Kidney (tissue), 14 donors: ENCODE results near the gene NRIP3. TPM values are rescaled to one million over a fixed set of nuclear protein-coding genes. Genes with fewer than 3 reads are reported as not detected.
"Not testable (repeated sequence)": the region's sequence is repeated elsewhere in the genome, so short reads cannot be mapped to it uniquely, and the experiment has no call there.

ENCODE experiments used
- DNase-seq, 5 donors: peaks; one replicate each; pipeline ENCODE4 v3.0.0-alpha.2; 2013 to 2020
- FAIRE-seq: peaks from 2 replicates; lab custom pipeline; 2012; peaks lifted over from hg19 to GRCh38; lab: Jason Lieb, UNC
- H3K27ac ChIP-seq, 2 donors: one replicate each; pipeline ENCODE4 v1.7.0; 2013; ENCODE audit warnings: low read depth in 2 of 2, low read length in 2 of 2, inconsistent platforms in 1 of 2
- H3K27me3 ChIP-seq: one replicate; pipeline ENCODE4 v1.7.1; 2013; ENCODE audit warnings: low read length, inconsistent platforms; ENCODE audit not compliant: control insufficient read depth, insufficient read depth
- H3K36me3 ChIP-seq, 3 donors: one replicate each; pipeline versions ENCODE4 v1.7.0 to v1.7.1; 2013; ENCODE audit warnings: low read length in 3 of 3, control low read depth in 1 of 3, inconsistent platforms in 1 of 3; ENCODE audit not compliant: insufficient read depth in 3 of 3, control insufficient read depth in 2 of 3
- H3K4me1 ChIP-seq, 3 donors: one replicate each; pipeline versions ENCODE4 v1.7.0 to v1.7.1; 2013; ENCODE audit warnings: low read length in 3 of 3, inconsistent platforms in 1 of 3, low read depth in 1 of 3; ENCODE audit not compliant: control insufficient read depth in 2 of 3, insufficient read depth in 2 of 3
- H3K4me3 ChIP-seq, 3 donors: one replicate each; pipeline versions ENCODE4 v1.7.0 to v1.8.1; 2013; ENCODE audit warnings: low read length in 3 of 3, control low read depth in 1 of 3, inconsistent platforms in 1 of 3
- H3K9ac ChIP-seq, 3 donors: one replicate each; pipeline versions ENCODE4 v1.7.0 to v1.7.1; 2013; ENCODE audit warnings: low read length in 3 of 3, control low read depth in 1 of 3, inconsistent platforms in 1 of 3
- H3K9me3 ChIP-seq, 3 donors: one replicate each; pipeline versions ENCODE4 v1.7.0 to v1.7.1; 2013; ENCODE audit warnings: low read length in 3 of 3, control low read depth in 1 of 3, inconsistent platforms in 1 of 3; ENCODE audit not compliant: control insufficient read depth in 2 of 3, insufficient read depth in 1 of 3
- CTCF ChIP-seq: IDR thresholded peaks from 3 replicates; pipeline ENCODE4 v1.5.1; 2012; ENCODE audit warnings: mild to moderate bottlenecking, moderate library complexity, borderline replicate concordance; ENCODE audit not compliant: insufficient read depth; ENCODE audit errors: extremely low read depth
- intact Hi-C: fragments of 100-400 bp; cut with DNase I; formaldehyde crosslinking; loops from one replicate; pipeline ENCODE4 v1.11.1; 2022
- polyA plus RNA-seq: library from polyadenylated mRNA; stranded (reverse); fragments of 350-450 nt; fragmentation: Illumina TruSeq; extraction: RNeasy Lipid Tissue Mini Kit (QIAGEN cat#74804); gene quantifications from one replicate; pipeline ENCODE4 v1.2.3, GENCODE V29; 2014; ENCODE audit warnings: low read depth, low replicate concordance; ENCODE audit not compliant: insufficient read depth
- total RNA-seq: library from RNA; stranded (reverse); fragmentation: NEBNext Ultra II Directional; extraction: Animal tissue kit (Norgen Biotek cat#: 25700); gene quantifications from one replicate; pipeline ENCODE4 v1.2.1, GENCODE V29; 2021
- donor health status: control.
- donor health status: control.
- donor health status: control.
- donor health status: control.
- donor health status: control.
- donor health status: DM: yes; HTN: yes; CAD: no.
- donor health status: Normal renal cell carcinoma (clear cell type).

Gene NRIP3
- total and polyA plus RNA-seq, 2 donors from 2014 or later: 1.1 to 1.6 TPM

- Histone ChIP-seq H3K9me3 (no peaks in the 10 kb centered on the region), H3K4me1 (no peaks in the 10 kb centered on the region), H3K4me3 (no peak overlapping the region), H3K36me3 (no peaks in the 10 kb centered on the region), H3K27ac (no peak overlapping the region), H3K27me3 (no peaks in the 10 kb centered on the region), H3K9ac (no peak overlapping the region)
- no peak for FAIRE-seq
- no peak for DNase-seq
- TF ChIP-seq CTCF: no peak
- intact Hi-C loops: no loop called here
These were observed 15.2 kb downstream of the NRIP3 start for GRCh38 chr11:8988329-8989234.

GRCh38 chr11:8987446-8987845, 16.4 kb downstream of the NRIP3 start:
- Histone ChIP-seq H3K27ac (no peak overlapping the region), H3K4me1 (no peaks in the 10 kb centered on the region), H3K4me3 (no peak overlapping the region), H3K9ac (no peak overlapping the region), H3K9me3 (no peaks in the 10 kb centered on the region), H3K36me3 (no peaks in the 10 kb centered on the region), H3K27me3 (no peaks in the 10 kb centered on the region)
- TF ChIP-seq CTCF: no peak
- FAIRE-seq (no peak), DNase-seq (no peak)
- intact Hi-C loops: no loop called here

GRCh38 chr11:8986772-8987171, 17.0 kb downstream of the NRIP3 start:
- H3K9ac ChIP-seq, DNase-seq, H3K4me3 ChIP-seq, H3K36me3 ChIP-seq, H3K27ac ChIP-seq, H3K4me1 ChIP-seq, intact Hi-C loops, H3K27me3 ChIP-seq, FAIRE-seq, H3K9me3 ChIP-seq: not testable (repeated sequence)

GRCh38 chr11:8985462-8985861, 18.3 kb downstream of the NRIP3 start:
- no peaks in the 10 kb centered on the region for H3K36me3 ChIP-seq
- H3K9me3 ChIP-seq: no peaks in the 10 kb centered on the region
- FAIRE-seq: no peak

More at GRCh38 chr11:8985462-8985861, 18.3 kb downstream of the NRIP3 start:
- Histone ChIP-seq H3K27ac (no peak overlapping the region), H3K27me3 (no peaks in the 10 kb centered on the region), H3K4me1 (no peaks in the 10 kb centered on the region), H3K9ac (no peak overlapping the region), H3K4me3 (no peak overlapping the region)
- intact Hi-C loops: no loop called here
- no peak for TF ChIP-seq CTCF
- no peak for DNase-seq
